Panc1 (cell line): Measurements from ENCODE around the gene FHIT. TPM values are rescaled to one million over a fixed set of nuclear protein-coding genes. Genes with fewer than 3 reads are reported as not detected.
"Not testable (repeated sequence)": the region's sequence is repeated elsewhere in the genome, so short reads cannot be mapped to it uniquely, and the experiment has no call there.

ENCODE experiments used
- ATAC-seq: fragments of 200-7000 bp; cut with Tn5 transposase; 2 replicates; pipeline ENCODE4 v1.9.1; 2020; ENCODE audit warnings: mild to moderate bottlenecking, moderate library complexity
- BruUV-seq: library from RNA; stranded (reverse); fragments of 400-500 nt; replicated peaks from 2 replicates; lab custom pipeline; 2021; lab: Mats Ljungman, UMichigan
- CTCF ChIA-PET: fragments of 300-600 bp; sonication (Branson Sonifier 250); formaldehyde crosslinking; loops from one replicate; lab custom pipeline; 2022; ENCODE audit warnings: antibody characterized with exemption; lab: Charles Lee
- POLR2A ChIA-PET: fragments of 300-600 bp; sonication (Branson Sonifier 250); formaldehyde crosslinking; loops from one replicate; lab custom pipeline; 2022; ENCODE audit warnings: antibody characterized with exemption; lab: Charles Lee
- DNase-seq: peaks from one replicate; pipeline ENCODE4 v3.0.0-alpha.2; 2010; ENCODE audit warnings: low read depth, low spot score
- H3K27ac ChIP-seq: 2 replicates; pipeline ENCODE4 v1.5.1; 2011; ENCODE audit warnings: mild to moderate bottlenecking, low read length, inconsistent platforms
- H3K27me3 ChIP-seq: fragments of 200-500 bp; sonication (Bioruptor generic); 2 replicates; pipeline ENCODE4 v1.6.0; 2014; ENCODE audit warnings: low read length, inconsistent platforms; ENCODE audit not compliant: control insufficient read depth, insufficient read depth
- H3K36me3 ChIP-seq: fragments of 200-500 bp; sonication (Bioruptor generic); 2 replicates; pipeline ENCODE4 v1.5.1; 2014; ENCODE audit warnings: inconsistent platforms, mild to moderate bottlenecking, low read length, moderate library complexity; ENCODE audit not compliant: control insufficient read depth, insufficient read depth
- H3K4me1 ChIP-seq: 2 replicates; pipeline ENCODE4 v1.5.1; 2011; ENCODE audit warnings: inconsistent platforms, mild to moderate bottlenecking, low read length, moderate library complexity; ENCODE audit not compliant: control insufficient read depth, insufficient read depth
- H3K4me3 ChIP-seq, 2 experiments: 2 replicates each; pipeline ENCODE4 v1.5.1; 2011 to 2012; ENCODE audit warnings: low read depth in 2 of 2, low read length in 2 of 2, mild to moderate bottlenecking in 2 of 2, inconsistent platforms in 1 of 2, moderate library complexity in 1 of 2
- H3K9me3 ChIP-seq: fragments of 200-500 bp; sonication (Bioruptor generic); 2 replicates; pipeline ENCODE4 v1.5.1; 2014; ENCODE audit warnings: low read depth, mild to moderate bottlenecking, inconsistent platforms, low read length, moderate library complexity; ENCODE audit not compliant: control insufficient read depth, insufficient read depth
- POLR2AphosphoS5 ChIP-seq: IDR thresholded peaks from 2 replicates; pipeline ENCODE4 v1.6.1; 2012; ENCODE audit warnings: mild to moderate bottlenecking, low read depth, low read length, moderate library complexity
- SIN3A ChIP-seq: IDR thresholded peaks from 2 replicates; pipeline ENCODE4 v1.6.1; 2012; ENCODE audit warnings: low read depth, mild to moderate bottlenecking, low read length, moderate library complexity, borderline replicate concordance; ENCODE audit not compliant: insufficient read depth
- TCF7L2 ChIP-seq: IDR thresholded peaks from 2 replicates; pipeline ENCODE4 v1.6.1; 2011; ENCODE audit warnings: mild to moderate bottlenecking, low read depth, low read length, inconsistent platforms
- in situ Hi-C: cut with HindIII; loops from 2 replicates; pipeline ENCODE4 v1.10.0; 2016; ENCODE audit warnings: low sequenced_read_pairs, low pct_unique_long_range_greater_than_20kb
- intact Hi-C: fragments of 100-400 bp; cut with micrococcal nuclease; formaldehyde crosslinking; loops from one replicate; pipeline ENCODE4 v1.10.0; 2022; ENCODE audit not compliant: unreplicated experiment
- total RNA-seq: library from RNA; stranded (reverse); gene quantifications from one replicate; pipeline ENCODE4 v1.2.1, GENCODE V29; 2021; ENCODE audit not compliant: unreplicated experiment
- TF ChIP-seq, protein P1 (sequence below), 2 experiments: IDR thresholded peaks; 2 replicates each; pipeline ENCODE4 v1.6.1; 2011 to 2012; ENCODE audit warnings: low read depth in 2 of 2, control low read depth in 1 of 2, low read length in 1 of 2, mild to moderate bottlenecking in 1 of 2, moderate library complexity in 1 of 2; ENCODE audit not compliant: insufficient read depth in 1 of 2
- TF ChIP-seq, protein P2 (sequence below): fragments of 450-650 bp; IDR thresholded peaks from 2 replicates; pipeline ENCODE4 v1.5.1; 2017; ENCODE audit warnings: mild to moderate bottlenecking

Gene FHIT
- total RNA-seq, 1 experiment from 2014 or later, result 2.2 TPM

DNA sequence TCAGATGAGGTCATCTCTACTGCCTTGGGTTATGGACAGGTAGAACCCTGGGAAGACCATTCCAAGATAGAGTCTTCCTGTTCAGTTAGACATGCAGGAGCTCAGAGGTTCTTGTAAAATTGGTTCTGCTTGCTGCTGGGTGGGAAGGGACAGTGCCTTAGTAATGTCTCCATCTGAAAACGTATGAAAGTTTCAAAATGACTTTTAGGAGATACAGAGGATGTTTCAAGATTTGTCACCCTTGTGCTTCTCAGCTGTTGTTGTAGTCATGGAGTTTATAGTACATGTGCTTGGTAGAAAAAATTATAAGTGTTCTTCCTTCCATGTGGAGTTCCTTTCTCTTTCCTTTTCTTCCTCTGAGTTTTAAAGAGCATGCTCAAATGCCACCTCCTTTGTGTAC is 1316.2 kb downstream of the FHIT start:
- no peaks in the 10 kb centered on the region for H3K36me3 ChIP-seq
- ChIA-PET CTCF (no interaction called here), POLR2A (no interaction called here)
- H3K4me3 ChIP-seq, result no peak overlapping the region
- intact Hi-C loops, result no loop called here
- in situ Hi-C loops, result no loop called here
- no TSS peak for BruUV-seq
- no peaks in the 10 kb centered on the region for H3K4me1 ChIP-seq
- no peaks in the 10 kb centered on the region for H3K27me3 ChIP-seq
- DNase-seq (no peak), ATAC-seq (no peak)
- no peak for TF ChIP-seq TCF7L2
- H3K27ac ChIP-seq, result no peak overlapping the region
- no peaks in the 10 kb centered on the region for H3K9me3 ChIP-seq

DNA sequence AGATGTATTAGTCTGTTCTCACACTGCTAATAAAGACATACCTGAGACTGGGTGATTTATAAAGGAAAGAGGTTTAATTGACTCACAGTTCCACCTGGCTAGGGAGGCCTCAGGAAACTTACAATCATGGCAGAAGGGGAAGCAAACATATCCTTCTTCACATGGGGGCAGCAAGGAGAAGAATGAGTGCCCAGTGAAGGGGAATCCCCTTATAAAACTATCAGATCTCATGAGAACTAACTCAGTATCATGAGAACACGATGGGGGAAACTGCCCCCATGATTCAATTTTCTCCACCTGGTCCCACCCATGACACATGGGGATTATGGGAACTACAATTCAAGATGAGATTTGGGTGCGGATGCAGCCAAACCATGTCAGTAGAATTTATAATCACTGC is 1316.7 kb downstream of the FHIT start:
- H3K4me1 ChIP-seq, POLR2A ChIA-PET, H3K36me3 ChIP-seq, H3K27ac ChIP-seq, H3K9me3 ChIP-seq, in situ Hi-C loops, H3K27me3 ChIP-seq, BruUV-seq, H3K4me3 ChIP-seq, intact Hi-C loops, CTCF ChIA-PET, DNase-seq, ATAC-seq: not testable (repeated sequence)

DNA sequence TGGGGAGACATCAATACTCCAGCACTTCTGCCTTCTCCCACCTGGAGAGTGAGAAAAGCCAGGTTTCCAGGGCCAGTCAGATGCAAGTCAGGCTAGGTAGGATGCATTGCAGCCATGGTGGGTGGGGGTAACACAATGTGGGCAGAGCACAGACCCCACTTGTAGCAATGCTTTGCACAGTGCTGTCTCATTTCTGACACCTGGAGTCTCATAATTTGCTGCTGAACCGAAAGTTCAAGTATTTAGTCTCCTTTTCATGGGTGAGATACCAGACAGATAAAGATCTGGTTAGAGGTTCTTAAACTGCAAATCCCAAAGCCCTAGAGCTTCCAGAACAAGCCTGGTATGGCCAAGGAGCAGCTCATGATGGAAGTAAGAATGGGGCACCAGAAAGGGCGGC is 1321.1 kb downstream of the FHIT start:
- Histone ChIP-seq H3K9me3 (no peaks in the 10 kb centered on the region), H3K27me3 (no peaks in the 10 kb centered on the region; the same call in none of the 2 replicates), H3K4me1 (no peaks in the 10 kb centered on the region), H3K27ac (no peak overlapping the region), H3K4me3 (no peak overlapping the region), H3K36me3 (no peaks in the 10 kb centered on the region)
- DNase-seq (no peak), ATAC-seq (no peak)
- ChIA-PET CTCF (no interaction called here), POLR2A (no interaction called here)
- in situ Hi-C loops (no loop called here), intact Hi-C loops (no loop called here)
- no peak for TF ChIP-seq POLR2AphosphoS5
- TF ChIP-seq SIN3A, result no peak
- no TSS peak for BruUV-seq

DNA sequence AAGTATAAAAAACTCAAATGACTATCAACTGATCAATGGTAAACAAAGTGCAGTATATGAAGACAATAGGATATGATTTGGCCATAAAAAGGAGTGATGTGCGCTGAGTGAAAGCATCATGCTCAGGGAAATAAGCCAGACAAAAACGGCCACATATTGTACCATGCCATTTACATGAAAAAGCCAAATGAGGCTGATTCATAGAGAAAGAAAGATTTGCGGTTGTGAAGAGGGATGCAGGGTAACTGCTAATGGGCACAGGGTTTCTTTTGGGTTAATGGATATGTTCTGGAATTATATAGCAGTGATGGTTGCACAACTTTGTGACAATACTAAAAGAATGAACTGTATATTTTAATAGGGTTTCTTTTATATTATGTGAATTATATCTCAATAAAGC is 1324.2 kb downstream of the FHIT start:
- DNase-seq (no peak), ATAC-seq (no peak)
- ChIA-PET POLR2A (no interaction called here), CTCF (no interaction called here)
- TF ChIP-seq TCF7L2 (no peak), POLR2AphosphoS5 (no peak), SIN3A (no peak)
- TF ChIP-seq, protein P1, sequence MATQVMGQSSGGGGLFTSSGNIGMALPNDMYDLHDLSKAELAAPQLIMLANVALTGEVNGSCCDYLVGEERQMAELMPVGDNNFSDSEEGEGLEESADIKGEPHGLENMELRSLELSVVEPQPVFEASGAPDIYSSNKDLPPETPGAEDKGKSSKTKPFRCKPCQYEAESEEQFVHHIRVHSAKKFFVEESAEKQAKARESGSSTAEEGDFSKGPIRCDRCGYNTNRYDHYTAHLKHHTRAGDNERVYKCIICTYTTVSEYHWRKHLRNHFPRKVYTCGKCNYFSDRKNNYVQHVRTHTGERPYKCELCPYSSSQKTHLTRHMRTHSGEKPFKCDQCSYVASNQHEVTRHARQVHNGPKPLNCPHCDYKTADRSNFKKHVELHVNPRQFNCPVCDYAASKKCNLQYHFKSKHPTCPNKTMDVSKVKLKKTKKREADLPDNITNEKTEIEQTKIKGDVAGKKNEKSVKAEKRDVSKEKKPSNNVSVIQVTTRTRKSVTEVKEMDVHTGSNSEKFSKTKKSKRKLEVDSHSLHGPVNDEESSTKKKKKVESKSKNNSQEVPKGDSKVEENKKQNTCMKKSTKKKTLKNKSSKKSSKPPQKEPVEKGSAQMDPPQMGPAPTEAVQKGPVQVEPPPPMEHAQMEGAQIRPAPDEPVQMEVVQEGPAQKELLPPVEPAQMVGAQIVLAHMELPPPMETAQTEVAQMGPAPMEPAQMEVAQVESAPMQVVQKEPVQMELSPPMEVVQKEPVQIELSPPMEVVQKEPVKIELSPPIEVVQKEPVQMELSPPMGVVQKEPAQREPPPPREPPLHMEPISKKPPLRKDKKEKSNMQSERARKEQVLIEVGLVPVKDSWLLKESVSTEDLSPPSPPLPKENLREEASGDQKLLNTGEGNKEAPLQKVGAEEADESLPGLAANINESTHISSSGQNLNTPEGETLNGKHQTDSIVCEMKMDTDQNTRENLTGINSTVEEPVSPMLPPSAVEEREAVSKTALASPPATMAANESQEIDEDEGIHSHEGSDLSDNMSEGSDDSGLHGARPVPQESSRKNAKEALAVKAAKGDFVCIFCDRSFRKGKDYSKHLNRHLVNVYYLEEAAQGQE (IDR thresholded peaks at IDR 0.05; ENCODE audit: insufficient read depth in 1 of 2, low read depth in 2 of 2, low read length in 1 of 2), result no peak
- TF ChIP-seq, protein P2, sequence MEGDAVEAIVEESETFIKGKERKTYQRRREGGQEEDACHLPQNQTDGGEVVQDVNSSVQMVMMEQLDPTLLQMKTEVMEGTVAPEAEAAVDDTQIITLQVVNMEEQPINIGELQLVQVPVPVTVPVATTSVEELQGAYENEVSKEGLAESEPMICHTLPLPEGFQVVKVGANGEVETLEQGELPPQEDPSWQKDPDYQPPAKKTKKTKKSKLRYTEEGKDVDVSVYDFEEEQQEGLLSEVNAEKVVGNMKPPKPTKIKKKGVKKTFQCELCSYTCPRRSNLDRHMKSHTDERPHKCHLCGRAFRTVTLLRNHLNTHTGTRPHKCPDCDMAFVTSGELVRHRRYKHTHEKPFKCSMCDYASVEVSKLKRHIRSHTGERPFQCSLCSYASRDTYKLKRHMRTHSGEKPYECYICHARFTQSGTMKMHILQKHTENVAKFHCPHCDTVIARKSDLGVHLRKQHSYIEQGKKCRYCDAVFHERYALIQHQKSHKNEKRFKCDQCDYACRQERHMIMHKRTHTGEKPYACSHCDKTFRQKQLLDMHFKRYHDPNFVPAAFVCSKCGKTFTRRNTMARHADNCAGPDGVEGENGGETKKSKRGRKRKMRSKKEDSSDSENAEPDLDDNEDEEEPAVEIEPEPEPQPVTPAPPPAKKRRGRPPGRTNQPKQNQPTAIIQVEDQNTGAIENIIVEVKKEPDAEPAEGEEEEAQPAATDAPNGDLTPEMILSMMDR, result no peak
- no peak overlapping the region for H3K4me3 ChIP-seq
- BruUV-seq, result no TSS peak
- H3K9me3 ChIP-seq, result no peaks in the 10 kb centered on the region
- H3K27me3 ChIP-seq, result no peaks in the 10 kb centered on the region; the same call in none of the 2 replicates
- H3K36me3 ChIP-seq, result no peaks in the 10 kb centered on the region
- intact Hi-C loops, result no loop called here
- in situ Hi-C loops, result no loop called here
- H3K27ac ChIP-seq, result no peak overlapping the region
- H3K4me1 ChIP-seq, result no peaks in the 10 kb centered on the region
